ENCODE measurements around the gene GPR26. TPM values are rescaled to one million over a fixed set of nuclear protein-coding genes. Genes with fewer than 3 reads are reported as not detected.
A peak's percentile ranks its signal among the peaks of the same experiment; 100 is the strongest.

GPR26 gene
- total RNA-seq, 2 donors from 2014 or later, result not detected

DNA sequence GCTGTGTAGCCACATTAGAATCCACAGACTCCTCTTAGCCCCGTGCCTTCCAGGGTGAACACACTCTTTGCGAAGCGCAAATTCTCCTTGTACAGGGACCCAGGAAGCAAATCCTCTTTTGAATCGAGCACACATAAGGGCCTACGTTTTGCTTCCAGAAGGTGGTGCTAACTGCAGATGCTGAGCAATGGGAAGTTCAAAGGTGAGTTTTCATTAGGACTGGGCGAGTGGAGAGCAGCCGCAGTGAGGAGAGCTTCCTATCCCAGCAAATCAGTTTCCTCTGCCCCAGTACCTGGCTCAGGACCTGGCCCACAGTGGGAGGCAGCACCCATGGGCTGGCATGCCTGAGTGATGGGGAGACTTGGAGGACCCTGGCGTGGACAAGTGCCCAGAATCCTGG, 23.5 kb upstream of the GPR26 start:
- H3K36me3 ChIP-seq (ENCODE audit: control insufficient read depth, insufficient read depth, low read length), result no peaks in the 10 kb centered on the region
- Mint-ChIP-seq H3K4me1 (peaks cover 4% of the 10 kb centered on the region), H3K4me3 (no peak overlapping the region), H3K27me3 (ENCODE audit: insufficient read depth) (peaks cover 9% of the 10 kb centered on the region), H3K36me3 (ENCODE audit: low read depth) (no peaks in the 10 kb centered on the region), H3K9me3 (no peaks in the 10 kb centered on the region), H3K27ac (no peak overlapping the region)
- DNase-seq, result peak; percentile 62
- TF ChIP-seq, protein P1, sequence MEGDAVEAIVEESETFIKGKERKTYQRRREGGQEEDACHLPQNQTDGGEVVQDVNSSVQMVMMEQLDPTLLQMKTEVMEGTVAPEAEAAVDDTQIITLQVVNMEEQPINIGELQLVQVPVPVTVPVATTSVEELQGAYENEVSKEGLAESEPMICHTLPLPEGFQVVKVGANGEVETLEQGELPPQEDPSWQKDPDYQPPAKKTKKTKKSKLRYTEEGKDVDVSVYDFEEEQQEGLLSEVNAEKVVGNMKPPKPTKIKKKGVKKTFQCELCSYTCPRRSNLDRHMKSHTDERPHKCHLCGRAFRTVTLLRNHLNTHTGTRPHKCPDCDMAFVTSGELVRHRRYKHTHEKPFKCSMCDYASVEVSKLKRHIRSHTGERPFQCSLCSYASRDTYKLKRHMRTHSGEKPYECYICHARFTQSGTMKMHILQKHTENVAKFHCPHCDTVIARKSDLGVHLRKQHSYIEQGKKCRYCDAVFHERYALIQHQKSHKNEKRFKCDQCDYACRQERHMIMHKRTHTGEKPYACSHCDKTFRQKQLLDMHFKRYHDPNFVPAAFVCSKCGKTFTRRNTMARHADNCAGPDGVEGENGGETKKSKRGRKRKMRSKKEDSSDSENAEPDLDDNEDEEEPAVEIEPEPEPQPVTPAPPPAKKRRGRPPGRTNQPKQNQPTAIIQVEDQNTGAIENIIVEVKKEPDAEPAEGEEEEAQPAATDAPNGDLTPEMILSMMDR (conservative IDR thresholded peaks at IDR 0.05), result peak; percentile 65
- H3K9me3 ChIP-seq (ENCODE audit: control insufficient read depth, low read length), result no peaks in the 10 kb centered on the region
- no peak overlapping the region for H3K9ac ChIP-seq (ENCODE audit: extremely low read depth, low read length, poor library complexity, severe bottlenecking)
- H3K27me3 ChIP-seq (ENCODE audit: control insufficient read depth, insufficient read depth, low read length, poor library complexity, severe bottlenecking), result no peaks in the 10 kb centered on the region
- H3K4me3 ChIP-seq (ENCODE audit: low read length), result no peak overlapping the region
- 81 to 88% methylated on average over 3 to 8 of the region's 8 CpGs for WGBS, 2 experiments (ENCODE audit: insufficient coverage in 1 of 2, insufficient read length in 1 of 2)
- no peak overlapping the region for H3K27ac ChIP-seq (ENCODE audit: low read depth, low read length)
- no peaks in the 10 kb centered on the region for H3K4me1 ChIP-seq (ENCODE audit: control insufficient read depth, insufficient read depth, low read length)

DNA sequence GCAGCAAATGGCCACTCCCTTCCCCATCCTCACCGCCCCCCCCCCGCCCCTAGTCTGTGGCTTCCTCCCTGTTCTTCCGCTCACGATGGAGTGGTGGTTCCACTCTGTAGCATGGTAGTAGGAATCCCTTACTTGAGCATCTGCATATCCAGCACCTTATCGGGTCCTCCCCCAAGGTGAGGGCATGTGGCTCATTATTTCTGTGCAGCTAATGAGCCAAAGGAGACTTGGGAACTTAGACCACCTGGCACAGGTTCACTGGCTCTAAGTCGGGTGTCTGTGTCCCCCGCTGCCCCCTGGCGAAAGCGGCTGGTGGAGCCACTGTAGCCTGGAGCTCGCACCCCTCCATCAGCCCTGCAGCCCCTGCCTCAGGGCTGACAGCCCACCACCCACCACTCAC, 22.8 kb upstream of the GPR26 start:
- WGBS, 2 experiments (ENCODE audit: insufficient coverage in 1 of 2, insufficient read length in 1 of 2), result 80 to 84% methylated on average over 2 to 8 of the region's 10 CpGs
- Mint-ChIP-seq H3K27me3 (ENCODE audit: insufficient read depth) (peaks cover 9% of the 10 kb centered on the region), H3K4me1 (peaks cover 4% of the 10 kb centered on the region), H3K36me3 (ENCODE audit: low read depth) (no peaks in the 10 kb centered on the region), H3K4me3 (no peak overlapping the region), H3K9me3 (no peaks in the 10 kb centered on the region), H3K27ac (no peak overlapping the region)
- H3K9ac ChIP-seq (ENCODE audit: extremely low read depth, low read length, poor library complexity, severe bottlenecking), result no peak overlapping the region
- no peaks in the 10 kb centered on the region for H3K27me3 ChIP-seq (ENCODE audit: control insufficient read depth, insufficient read depth, low read length, poor library complexity, severe bottlenecking)
- H3K36me3 ChIP-seq (ENCODE audit: control insufficient read depth, insufficient read depth, low read length), result no peaks in the 10 kb centered on the region
- DNase-seq, result peak; percentile 75
- H3K9me3 ChIP-seq (ENCODE audit: control insufficient read depth, low read length), result no peaks in the 10 kb centered on the region
- TF ChIP-seq, protein P1 (conservative IDR thresholded peaks at IDR 0.05), result peak; percentile 57
- no peak overlapping the region for H3K4me3 ChIP-seq (ENCODE audit: low read length)
- no peak overlapping the region for H3K27ac ChIP-seq (ENCODE audit: low read depth, low read length)
- H3K4me1 ChIP-seq (ENCODE audit: control insufficient read depth, insufficient read depth, low read length), result no peaks in the 10 kb centered on the region

DNA sequence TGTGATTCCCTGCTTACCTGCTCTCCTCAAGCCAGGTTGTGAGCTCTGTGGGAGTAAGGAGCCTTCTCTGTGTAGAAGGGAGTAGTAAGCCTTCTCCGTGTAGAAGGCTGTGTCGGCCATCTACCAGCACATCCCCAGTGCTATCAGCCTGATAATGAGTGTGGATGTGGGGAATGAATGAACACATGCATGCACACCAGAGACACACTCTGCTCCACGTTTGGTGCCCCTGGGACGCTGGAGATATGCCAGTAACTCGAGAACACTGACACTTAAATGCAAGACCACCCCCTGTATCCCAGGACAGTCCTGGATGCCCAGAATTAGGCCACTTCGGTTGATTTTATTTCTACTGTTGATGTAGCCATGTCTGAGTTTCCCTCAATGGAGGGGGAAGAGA, 21.1 kb upstream of the GPR26 start:
- no peaks in the 10 kb centered on the region for H3K9me3 ChIP-seq (ENCODE audit: control insufficient read depth, low read length)
- H3K27ac ChIP-seq (ENCODE audit: low read depth, low read length), result no peak overlapping the region
- no peak overlapping the region for H3K4me3 Mint-ChIP-seq
- H3K27me3 Mint-ChIP-seq (ENCODE audit: insufficient read depth), result peaks cover 9% of the 10 kb centered on the region
- H3K9ac ChIP-seq (ENCODE audit: extremely low read depth, low read length, poor library complexity, severe bottlenecking), result no peak overlapping the region
- WGBS, 2 experiments (ENCODE audit: insufficient coverage in 1 of 2, insufficient read length in 1 of 2), result 93% methylated on average over 5 to 6 of the region's 6 CpGs
- TF ChIP-seq, protein P1 (conservative IDR thresholded peaks at IDR 0.05), result no peak
- no peaks in the 10 kb centered on the region for H3K36me3 ChIP-seq (ENCODE audit: control insufficient read depth, insufficient read depth, low read length)
- no peaks in the 10 kb centered on the region for H3K36me3 Mint-ChIP-seq (ENCODE audit: low read depth)
- no peaks in the 10 kb centered on the region for H3K27me3 ChIP-seq (ENCODE audit: control insufficient read depth, insufficient read depth, low read length, poor library complexity, severe bottlenecking)
- H3K9me3 Mint-ChIP-seq, result no peaks in the 10 kb centered on the region
- H3K4me3 ChIP-seq (ENCODE audit: low read length), result no peak overlapping the region
- no peak overlapping the region for H3K27ac Mint-ChIP-seq
- peak; percentile 14 for DNase-seq
- peaks cover 4% of the 10 kb centered on the region for H3K4me1 Mint-ChIP-seq
- no peaks in the 10 kb centered on the region for H3K4me1 ChIP-seq (ENCODE audit: control insufficient read depth, insufficient read depth, low read length)

All from endodermal cell (in vitro differentiated cells).